GM15510 (cell line): Measurements from ENCODE around the gene PHF21A.
A peak's percentile ranks its signal among the peaks of the same experiment; 100 is the strongest.

Source experiments
- POLR2A ChIP-seq: IDR thresholded peaks from 3 replicates; pipeline ENCODE4 v1.6.1; 2011; ENCODE audit warnings: borderline replicate concordance; ENCODE audit not compliant: insufficient read length; ENCODE audit errors: extremely low read depth

PHF21A gene

GRCh38 chr11:46121301-46121723 is at the start of gene PHF21A:
Gene PHF21A, minus strand, starts transcription at chr11:46121454. Its CDS starts 37,235 bp downstream, at chr11:46084219.
- TF ChIP-seq POLR2A = peak; percentile 76

- no peak for TF ChIP-seq POLR2A
These were observed 49.5 kb upstream of the PHF21A start for GRCh38 chr11:46170797-46171196.

GRCh38 chr11:46162700-46163099 is 41.4 kb upstream of the PHF21A start:
- TF ChIP-seq POLR2A = no peak

- TF ChIP-seq POLR2A = no peak
These were observed 39.9 kb upstream of the PHF21A start for GRCh38 chr11:46161201-46161600.

- no peak for TF ChIP-seq POLR2A
These were observed 38.8 kb upstream of the PHF21A start for GRCh38 chr11:46160100-46160499.

- no peak for TF ChIP-seq POLR2A
These were observed 38.4 kb upstream of the PHF21A start for GRCh38 chr11:46159680-46160079.

- no peak for TF ChIP-seq POLR2A
These were observed 28.6 kb upstream of the PHF21A start for GRCh38 chr11:46149826-46150225.

- TF ChIP-seq POLR2A = no peak
These were observed 28.1 kb upstream of the PHF21A start for GRCh38 chr11:46149342-46149741.

GRCh38 chr11:46144741-46145140 is 23.5 kb upstream of the PHF21A start:
- TF ChIP-seq POLR2A = no peak

GRCh38 chr11:46143049-46143806 is 22.0 kb upstream of the PHF21A start:
- no peak for TF ChIP-seq POLR2A

GRCh38 chr11:46142561-46142960 is 21.3 kb upstream of the PHF21A start:
- TF ChIP-seq POLR2A = no peak

GRCh38 chr11:46141597-46141996 is 20.3 kb upstream of the PHF21A start:
- TF ChIP-seq POLR2A = no peak

- no peak for TF ChIP-seq POLR2A
These were observed 13.3 kb upstream of the PHF21A start for GRCh38 chr11:46134540-46134939.

GRCh38 chr11:46134061-46134460 is 12.8 kb upstream of the PHF21A start:
- no peak for TF ChIP-seq POLR2A

GRCh38 chr11:46133119-46133518 is 11.9 kb upstream of the PHF21A start:
- TF ChIP-seq POLR2A = no peak

GRCh38 chr11:46130286-46130940 is 9.2 kb upstream of the PHF21A start:
- no peak for TF ChIP-seq POLR2A

GRCh38 chr11:46129133-46129532 is 7.9 kb upstream of the PHF21A start:
- no peak for TF ChIP-seq POLR2A

GRCh38 chr11:46127150-46127638 is 5.9 kb upstream of the PHF21A start:
- no peak for TF ChIP-seq POLR2A
